ENCODE data around the gene C12orf42. TPM values are rescaled to one million over a fixed set of nuclear protein-coding genes. Genes with fewer than 3 reads are reported as not detected.

The C12orf42 gene
- total and polyA plus RNA-seq, 9 donors, result not detected

GRCh38 chr12:103268831-103269514, 226.8 kb downstream of the C12orf42 start:
- Histone ChIP-seq H3K27ac (no peak overlapping the region), H3K4me3 (no peak overlapping the region), H3K4me1 (ENCODE audit: insufficient read depth) (no peaks in the 10 kb centered on the region), H3K27me3 (no peaks in the 10 kb centered on the region), H3K36me3 (no peaks in the 10 kb centered on the region), H3K9me3 (no peaks in the 10 kb centered on the region)
- WGBS, 3 donors, result 18 to 34% (median 26%) methylated on average over 5 of the region's 5 CpGs
- TF ChIP-seq POLR2A (IDR thresholded peaks at IDR 0.05) (no peak), CTCF (IDR thresholded peaks at IDR 0.05) (no peak), EP300 (IDR thresholded peaks at IDR 0.05) (no peak)
- intact Hi-C loops (cut with DNase I), result no loop called here
- no peak for DNase-seq

- Histone ChIP-seq H3K27ac (no peak overlapping the region), H3K4me3 (no peak overlapping the region), H3K27me3 (no peaks in the 10 kb centered on the region), H3K36me3 (no peaks in the 10 kb centered on the region), H3K4me1 (ENCODE audit: insufficient read depth) (no peaks in the 10 kb centered on the region), H3K9me3 (no peaks in the 10 kb centered on the region)
- WGBS, 3 donors, result 61 to 66% (median 64%) methylated on average over 2 of the region's 2 CpGs
- no peak for DNase-seq
- TF ChIP-seq EP300 (IDR thresholded peaks at IDR 0.05) (no peak), CTCF (IDR thresholded peaks at IDR 0.05) (no peak), POLR2A (IDR thresholded peaks at IDR 0.05) (no peak)
- intact Hi-C loops (cut with DNase I), result no loop called here
Measured at GRCh38 chr12:103257763-103258162, 238.0 kb downstream of the C12orf42 start.

Other genes starting within 250 kb of the C12orf42 start
- 1 to 10 TPM in 3 of 7 donors, under 1 TPM in 4; 0.05 to 9.3 (median 0.86) TPM for gene STAB2, start 91.3 kb upstream of the C12orf42 start, total RNA-seq
- gene STAB2, start 91.3 kb upstream of the C12orf42 start, polyA plus RNA-seq, result 1 to 10 TPM in 1 of 2 donors, under 1 TPM in 1; 0.36 to 6.4 TPM